ENCODE measurements around the gene FBXO45. TPM values are rescaled to one million over a fixed set of nuclear protein-coding genes. Genes with fewer than 3 reads are reported as not detected.
"Not testable (repeated sequence)": the region's sequence is repeated elsewhere in the genome, so short reads cannot be mapped to it uniquely, and the experiment has no call there.

FBXO45 gene
- total RNA-seq, 4 donors from 2014 or later: 2.4 to 8.6 (median 5.3) TPM

DNA sequence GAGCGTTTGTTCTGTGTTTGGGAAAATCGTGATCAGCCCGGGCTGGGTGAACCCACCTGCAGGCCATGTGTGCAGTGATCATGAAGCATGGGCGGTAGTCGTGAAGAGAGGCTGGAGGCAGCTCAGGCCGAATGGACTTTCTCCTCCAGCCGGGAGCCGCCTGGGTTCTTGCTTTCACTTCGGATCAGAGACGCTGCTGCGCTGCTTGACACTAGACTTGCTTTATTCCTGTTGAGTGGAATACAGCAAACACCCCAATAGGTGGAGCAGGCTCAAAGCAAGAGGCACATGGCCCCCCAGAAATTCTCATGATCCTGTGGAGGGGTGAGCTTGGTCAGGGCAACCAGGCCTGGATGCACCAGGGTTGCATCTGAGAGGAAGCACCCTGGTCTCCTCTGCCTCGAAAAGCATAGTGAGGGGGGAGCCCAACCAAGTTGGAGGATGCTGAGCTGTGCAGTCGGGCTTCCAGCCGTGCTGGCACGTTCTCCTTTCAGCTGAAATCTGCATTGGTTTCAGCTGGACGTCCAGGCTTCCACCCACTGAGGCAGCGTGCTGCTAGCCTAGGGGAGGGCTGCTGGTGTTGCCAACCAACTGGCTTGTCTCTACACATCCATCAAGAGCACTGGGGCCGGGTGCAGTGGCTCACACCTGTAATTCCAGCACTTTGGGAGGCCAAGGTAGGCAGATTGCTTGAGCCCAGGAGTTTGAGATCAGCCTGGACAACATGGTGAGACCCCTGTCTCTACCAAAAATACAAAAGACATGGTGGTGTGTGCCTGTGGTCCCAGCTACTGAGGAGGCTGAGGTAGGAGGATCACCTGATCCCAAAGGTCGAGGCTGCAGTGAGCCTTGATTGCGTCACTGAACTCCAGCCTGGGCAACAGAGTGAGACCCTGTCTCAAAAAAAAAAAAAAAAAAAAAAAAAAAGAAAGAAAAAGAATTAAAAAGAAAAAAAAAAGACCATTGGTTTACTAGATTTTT lies 68.2 kb downstream of the FBXO45 start:
- H3K4me1 ChIP-seq: peaks cover 7 to 30% (median 9%) of the 10 kb centered on the region in 4 donors
- intact Hi-C loops (cut with DNase I; ENCODE audit: low total_unique reads): no loop called here
- H3K4me3 ChIP-seq: no peak overlapping the region
- in situ Hi-C loops (cut with MboI; ENCODE audit: low pct_ligation_motif_present in 1 of 4, low pct_unique_long_range_greater_than_20kb in 1 of 4, low sequenced_read_pairs in 3 of 4): no loop called here
- H3K36me3 ChIP-seq: no peaks in the 10 kb centered on the region
- TF ChIP-seq, protein P1, sequence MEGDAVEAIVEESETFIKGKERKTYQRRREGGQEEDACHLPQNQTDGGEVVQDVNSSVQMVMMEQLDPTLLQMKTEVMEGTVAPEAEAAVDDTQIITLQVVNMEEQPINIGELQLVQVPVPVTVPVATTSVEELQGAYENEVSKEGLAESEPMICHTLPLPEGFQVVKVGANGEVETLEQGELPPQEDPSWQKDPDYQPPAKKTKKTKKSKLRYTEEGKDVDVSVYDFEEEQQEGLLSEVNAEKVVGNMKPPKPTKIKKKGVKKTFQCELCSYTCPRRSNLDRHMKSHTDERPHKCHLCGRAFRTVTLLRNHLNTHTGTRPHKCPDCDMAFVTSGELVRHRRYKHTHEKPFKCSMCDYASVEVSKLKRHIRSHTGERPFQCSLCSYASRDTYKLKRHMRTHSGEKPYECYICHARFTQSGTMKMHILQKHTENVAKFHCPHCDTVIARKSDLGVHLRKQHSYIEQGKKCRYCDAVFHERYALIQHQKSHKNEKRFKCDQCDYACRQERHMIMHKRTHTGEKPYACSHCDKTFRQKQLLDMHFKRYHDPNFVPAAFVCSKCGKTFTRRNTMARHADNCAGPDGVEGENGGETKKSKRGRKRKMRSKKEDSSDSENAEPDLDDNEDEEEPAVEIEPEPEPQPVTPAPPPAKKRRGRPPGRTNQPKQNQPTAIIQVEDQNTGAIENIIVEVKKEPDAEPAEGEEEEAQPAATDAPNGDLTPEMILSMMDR (IDR thresholded peaks at IDR 0.05): no peak
- TF ChIP-seq POLR2A (IDR thresholded peaks at IDR 0.05): no peak
- no peak for TF ChIP-seq POLR2AphosphoS5 (IDR thresholded peaks at IDR 0.05)
- no peak for TF ChIP-seq EP300 (IDR thresholded peaks at IDR 0.05; ENCODE audit: low read depth)
- no peak overlapping the region for H3K27ac ChIP-seq
- H3K9me3 ChIP-seq: no peaks in the 10 kb centered on the region
- peaks cover 19% of the 10 kb centered on the region for H3K27me3 ChIP-seq
- WGBS, 2 donors (ENCODE audit: low coverage in 1 of 2): 81 to 83% methylated on average over 7 to 19 of the region's 20 CpGs
- no peak for DNase-seq

DNA sequence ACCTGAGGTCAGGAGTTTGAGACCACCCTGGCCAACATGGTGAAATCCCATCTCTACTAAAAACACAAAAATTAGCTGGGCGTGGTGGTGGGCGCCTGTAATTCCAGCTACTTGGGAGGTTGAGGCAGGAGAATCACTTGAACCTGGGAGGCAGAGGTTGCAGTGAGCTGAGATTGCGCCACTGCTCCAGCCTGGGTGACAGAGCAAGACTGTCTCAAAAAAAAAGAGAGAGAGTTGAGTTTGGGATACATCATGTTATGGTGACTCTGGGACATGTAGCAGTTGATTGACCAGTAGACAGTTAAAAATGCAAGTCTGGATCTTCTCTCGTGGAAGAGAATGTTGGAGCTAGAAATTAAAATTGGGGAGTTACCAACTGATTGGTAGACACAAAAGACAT lies 69.5 kb downstream of the FBXO45 start:
- H3K27ac ChIP-seq; H3K9me3 ChIP-seq; H3K4me3 ChIP-seq; in situ Hi-C loops (cut with MboI; ENCODE audit: low pct_ligation_motif_present in 1 of 4, low pct_unique_long_range_greater_than_20kb in 1 of 4, low sequenced_read_pairs in 3 of 4); DNase-seq; intact Hi-C loops (cut with DNase I; ENCODE audit: low total_unique reads); H3K36me3 ChIP-seq: not testable (repeated sequence)
- Histone ChIP-seq H3K4me1 (peaks cover 2 to 26% (median 5%) of the 10 kb centered on the region in 4 donors), H3K27me3 (peaks cover 19% of the 10 kb centered on the region)
- 91 to 93% methylated on average over 2 to 4 of the region's 4 CpGs for WGBS, 2 donors (ENCODE audit: low coverage in 1 of 2)

Small RNAs within 50 kb of the gene (small RNA-seq; reads per million reads assigned to genes)
- gene RPS29P3: 0 to 0.28 (median 0) reads per million in 4 donors

Other genes with a start within 250 kb of the FBXO45 start
- not detected for gene TM4SF19, start 230.3 kb upstream of the FBXO45 start, total RNA-seq
- gene UBXN7, start 136.2 kb upstream of the FBXO45 start, total RNA-seq: 10 to 100 TPM; 13.8 to 25.4 (median 15.4) TPM
- gene RNF168, start 64.9 kb upstream of the FBXO45 start, total RNA-seq: 100 to 1,000 TPM in 1 of 4 donors, 10 to 100 TPM in 3; 17.3 to 221 (median 19.5) TPM
- not detected for gene SMCO1, start 53.3 kb upstream of the FBXO45 start, total RNA-seq
- gene WDR53, start 106 bp upstream of the FBXO45 start, total RNA-seq: 10 to 100 TPM in 1 of 4 donors, 1 to 10 TPM in 2, not detected in 1; 1.6 to 14.2 (median 4.6) TPM
- gene NRROS, start 71.0 kb downstream of the FBXO45 start, total RNA-seq: 1 to 10 TPM in 2 of 4 donors, not detected in 2; 2.5 to 3.7 TPM
- gene CEP19, start 143.6 kb downstream of the FBXO45 start, total RNA-seq: 1 to 10 TPM in 2 of 4 donors, under 1 TPM in 1, not detected in 1; 0.32 to 2.2 (median 1.8) TPM
- 10 to 100 TPM in 3 of 4 donors, 1 to 10 TPM in 1; 4.0 to 36.3 (median 23.6) TPM for gene PIGX, start 143.7 kb downstream of the FBXO45 start, total RNA-seq
- 10 to 100 TPM; 16.3 to 54.5 (median 36.7) TPM for gene PAK2, start 171.2 kb downstream of the FBXO45 start, total RNA-seq

All from transverse colon (tissue), 4 donors.